K562 (cell line): ENCODE measurements around the gene CD70. TPM values are rescaled to one million over a fixed set of nuclear protein-coding genes. Genes with fewer than 3 reads are reported as not detected.

Experiments
- ARID1B ChIP-seq: fragments of 450-650 bp; IDR thresholded peaks from 2 replicates; pipeline ENCODE4 v1.6.1; 2016; ENCODE audit warnings: antibody characterized with exemption, mild to moderate bottlenecking, inconsistent platforms
- CBX8 ChIP-seq: fragments of 200-600 bp; sonication (generic); IDR thresholded peaks from 2 replicates; pipeline ENCODE4 v1.6.1; 2012; ENCODE audit warnings: borderline replicate concordance, mixed run types, low read depth, mild to moderate bottlenecking, moderate library complexity, mixed read lengths, low read length, control low read depth, inconsistent platforms; ENCODE audit not compliant: poor library complexity, severe bottlenecking; ENCODE audit errors: extremely low read depth
- CREB1 ChIP-seq, 2 experiments: sonication (generic) in 1 of 2; formaldehyde crosslinking in 1 of 2; IDR thresholded peaks; 2 replicates each; pipeline versions ENCODE4 v1.6.1 to v1.8.0; 2012 to 2022; ENCODE audit warnings: inconsistent platforms in 1 of 2, mild to moderate bottlenecking in 1 of 2, missing genetic modification reagents in 1 of 2, moderate library complexity in 1 of 2
- E2F6 ChIP-seq, 2 experiments: IDR thresholded peaks; 2 replicates each; pipeline ENCODE4 v1.6.1; 2011; ENCODE audit warnings: borderline replicate concordance in 1 of 2, control low read depth in 1 of 2, low read depth in 1 of 2, low read length in 1 of 2, mild to moderate bottlenecking in 1 of 2, mixed read lengths in 1 of 2, moderate library complexity in 1 of 2; ENCODE audit not compliant: insufficient read depth in 1 of 2, insufficient read length in 1 of 2, poor library complexity in 1 of 2, severe bottlenecking in 1 of 2; ENCODE audit errors: extremely low read depth in 1 of 2
- EZH2 ChIP-seq: IDR thresholded peaks from 2 replicates; pipeline ENCODE4 v1.6.1; 2012; ENCODE audit warnings: low read depth, mild to moderate bottlenecking, inconsistent platforms, low read length, borderline replicate concordance
- FOXK2 ChIP-seq, 2 experiments: fragments of 450-650 bp; IDR thresholded peaks in 1 of 2; conservative IDR thresholded peaks in 1 of 2; 2 replicates each; pipeline ENCODE4 v1.6.1; 2016; ENCODE audit warnings: low read depth in 2 of 2, mild to moderate bottlenecking in 1 of 2
- HDAC1 ChIP-seq, 2 experiments: fragments of 450-650 bp; IDR thresholded peaks; 2 replicates each; pipeline ENCODE4 v1.6.1; 2016 to 2017; ENCODE audit warnings: inconsistent platforms in 1 of 2, mild to moderate bottlenecking in 1 of 2, moderate library complexity in 1 of 2
- KDM5B ChIP-seq: fragments of 200-600 bp; sonication (generic); IDR thresholded peaks from 2 replicates; pipeline ENCODE4 v1.6.1; 2012; ENCODE audit warnings: low read depth, mild to moderate bottlenecking, moderate library complexity, low read length, control low read depth, inconsistent platforms; ENCODE audit not compliant: insufficient replicate concordance
- MCM5 ChIP-seq: fragments of 450-650 bp; IDR thresholded peaks from 2 replicates; pipeline ENCODE4 v1.6.1; 2016; ENCODE audit warnings: low read depth
- NFYB ChIP-seq: IDR thresholded peaks from 2 replicates; pipeline ENCODE4 v1.6.1; 2011; ENCODE audit warnings: mild to moderate bottlenecking, moderate library complexity; ENCODE audit not compliant: insufficient read length; ENCODE audit errors: extremely low read depth
- NRF1 ChIP-seq, 2 experiments: fragments of 450-650 bp; IDR thresholded peaks in 1 of 2; conservative IDR thresholded peaks in 1 of 2; 2 replicates each; pipeline ENCODE4 v1.6.1; 2014; ENCODE audit warnings: mild to moderate bottlenecking in 2 of 2
- PHB ChIP-seq: fragments of 250-450 bp; sonication (Bioruptor Pico); IDR thresholded peaks from 2 replicates; pipeline ENCODE4 v1.5.0; 2021
- PRDM10 ChIP-seq: fragments of 450-650 bp; IDR thresholded peaks from 2 replicates; pipeline ENCODE4 v1.6.1; 2018; ENCODE audit not compliant: partially characterized antibody
- SMAD4 ChIP-seq: fragments of 250-450 bp; sonication (Bioruptor Pico); conservative IDR thresholded peaks from 2 replicates; pipeline ENCODE4 v1.8.0; 2021; ENCODE audit warnings: inconsistent platforms, mild to moderate bottlenecking, moderate library complexity
- SMARCC2 ChIP-seq: fragments of 450-650 bp; IDR thresholded peaks from 2 replicates; pipeline ENCODE4 v1.6.1; 2017; ENCODE audit warnings: antibody characterized with exemption, moderate library complexity, mild to moderate bottlenecking, low read depth
- SOX6 ChIP-seq: fragments of 450-650 bp; IDR thresholded peaks from 2 replicates; pipeline ENCODE4 v1.6.1; 2014; ENCODE audit warnings: mild to moderate bottlenecking
- ZBTB2 ChIP-seq: fragments of 450-650 bp; IDR thresholded peaks from 2 replicates; pipeline ENCODE4 v1.6.1; 2016; ENCODE audit warnings: antibody characterized with exemption
- ZBTB7A ChIP-seq: IDR thresholded peaks from 2 replicates; pipeline ENCODE4 v1.6.1; 2011; ENCODE audit warnings: low read depth, mild to moderate bottlenecking, low read length, moderate library complexity, borderline replicate concordance; ENCODE audit not compliant: control insufficient read depth
- ZNF175 ChIP-seq: fragments of 200-800 bp; sonication (Bioruptor generic); IDR thresholded peaks from 2 replicates; pipeline ENCODE4 v1.6.1; 2016; ENCODE audit warnings: low read depth, mild to moderate bottlenecking, missing genetic modification characterization, missing compliant biosample characterization
- ZNF24 ChIP-seq: fragments of 450-650 bp; IDR thresholded peaks from 2 replicates; pipeline ENCODE4 v1.6.1; 2016
- polyA plus RNA-seq, 8 experiments: library from polyadenylated mRNA; depleted of rRNA in 4 of 8; stranded (reverse) in 5 of 8; unstranded in 3 of 8; fragments of >200 nt; fragmentation: Nextera tagmentation in 2 of 8; fragmentation: Illumina TruSeq in 1 of 8; extraction: Ambion mirVana in 2 of 8; extraction: Trizol in 1 of 8; gene quantifications; 2 replicates each; pipeline versions ENCODE4 v1.2.1 to v1.2.3, GENCODE V29; 2011 to 2014; ENCODE audit warnings: inconsistent platforms in 1 of 8, missing spikeins in 1 of 8
- total RNA-seq, 7 experiments: library from RNA; depleted of rRNA in 6 of 7; stranded (reverse); fragments of >200 nt in 6 of 7; fragmentation: Illumina TruSeq in 2 of 7; extraction: Trizol in 2 of 7; gene quantifications; 2 replicates each; pipeline versions ENCODE4 v1.2.1 to v1.2.3, GENCODE V29; 2011 to 2021; ENCODE audit warnings: low replicate concordance in 1 of 7

Gene CD70
- total and polyA plus RNA-seq, 9 of the 15 experiments (the other 6 are each of a cell fraction or from before 2014, with no cell fraction given): 0.06 to 0.58 (median 0.33) TPM; not detected in 4

GRCh38 chr19:6587093-6587820, 3.7 kb downstream of the CD70 start (continued):
- no peak for TF ChIP-seq ZNF24
- 0 out of 2 replicates have a peak, but pooled peaks have one; percentile 18 for TF ChIP-seq ARID1B
- TF ChIP-seq PHB (CRISPR knock-in tag): no peak
- TF ChIP-seq CREB1 (IDR thresholded peaks at IDR 0.05): no peak
- TF ChIP-seq CREB1 (CRISPR knock-in tag; IDR thresholded peaks at IDR 0.05): no peak
- no peak for TF ChIP-seq ZNF175 (CRISPR knock-in tag)
- peak; percentile 67 to 77 for TF ChIP-seq E2F6 (IDR thresholded peaks at IDR 0.05; ENCODE audit: borderline replicate concordance in 1 of 2, extremely low read depth in 1 of 2, insufficient read depth in 1 of 2, insufficient read length in 1 of 2, low read depth in 1 of 2, low read length in 1 of 2, poor library complexity in 1 of 2, severe bottlenecking in 1 of 2)
- no peak for TF ChIP-seq MCM5
- no peak for TF ChIP-seq NFYB
- peak; percentile 60; the same call in 1 of the 2 replicates for TF ChIP-seq ZBTB2
- TF ChIP-seq SMARCC2: no peak
- peak in 1 of 2 experiments; percentile 65; a peak in 1 of 4 replicates for TF ChIP-seq HDAC1 (IDR thresholded peaks at IDR 0.05)
- TF ChIP-seq SMAD4 (CRISPR knock-in tag): 0 out of 2 replicates have a peak, but pooled peaks have one; percentile 15
- no peak for TF ChIP-seq CBX8
- peak; percentile 54 for TF ChIP-seq KDM5B
- TF ChIP-seq EZH2: no peak
- 0 out of 4 replicates have a peak, but pooled peaks of 1 of the 2 experiments have one; percentile 12 for TF ChIP-seq FOXK2 (conservative IDR thresholded peaks at IDR 0.05 in 1 of 2, IDR thresholded peaks at IDR 0.05 in 1 of 2; ENCODE audit: low read depth in 2 of 2)
- peak; percentile 81 to 84 for TF ChIP-seq NRF1 (conservative IDR thresholded peaks at IDR 0.05 in 1 of 2, IDR thresholded peaks at IDR 0.05 in 1 of 2)
- no peak for TF ChIP-seq ZBTB7A
- no peak for TF ChIP-seq PRDM10
- TF ChIP-seq SOX6: no peak
